ENCODE results near the gene COL6A3. TPM values are rescaled to one million over a fixed set of nuclear protein-coding genes. Genes with fewer than 3 reads are reported as not detected.

The COL6A3 gene
- polyA plus RNA-seq, 1 donor (not counting 4 experiments of a cell fraction or from before 2014, with no cell fraction given) = not detected

DNA sequence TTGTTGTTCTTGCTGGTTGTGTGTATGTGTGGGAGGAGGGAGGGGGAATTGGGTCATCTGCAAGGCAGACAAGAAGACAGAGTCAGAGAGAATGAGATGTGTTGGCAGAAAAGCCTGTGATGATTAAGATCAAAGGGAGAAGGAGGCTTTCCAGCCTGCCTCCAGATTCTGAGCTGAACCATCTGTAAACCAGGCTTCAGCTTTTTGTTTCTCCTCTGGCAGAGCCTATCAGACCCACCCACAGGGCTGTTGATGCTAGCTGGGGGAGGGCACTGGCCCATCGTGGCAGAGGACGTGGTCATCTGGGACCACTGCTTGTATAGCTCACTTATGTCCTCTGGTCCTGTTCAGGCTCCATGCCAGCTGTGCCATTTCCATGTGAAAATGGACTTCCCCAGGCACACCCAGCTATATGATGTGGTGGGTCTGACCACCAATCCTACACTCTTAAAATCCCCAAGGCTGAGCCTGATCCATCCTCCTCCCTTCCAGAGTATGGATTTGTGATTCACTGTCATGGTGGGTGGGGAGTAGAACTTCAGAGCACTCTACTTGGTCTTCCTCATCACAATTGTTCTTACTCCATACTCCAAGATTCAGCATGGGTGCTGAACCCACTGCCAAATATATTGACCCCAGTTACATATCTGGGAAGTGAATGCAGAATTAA is 27.8 kb upstream of the COL6A3 start:
- dilution Hi-C loops (cut with MboI; ENCODE audit: extremely low pct_ligation_motif_present, low sequenced_read_pairs) = no loop called here
- no peak for DNase-seq (ENCODE audit: low read depth, low spot score)
- Histone ChIP-seq H4K20me1 (ENCODE audit: control insufficient read depth, extremely low read depth, insufficient read depth, low read length) (no peaks in the 10 kb centered on the region), H3K9me1 (ENCODE audit: control insufficient read depth, extremely low read depth, insufficient read depth, low read length) (no peaks in the 10 kb centered on the region), H3K4me3 (ENCODE audit: control insufficient read depth in 2 of 3, extremely low read depth in 1 of 3, insufficient read depth in 2 of 3, low read depth in 1 of 3, low read length in 3 of 3) (no peak overlapping the region), H2AFZ (ENCODE audit: control insufficient read depth, low read length) (no peak overlapping the region), H3K9me3 (ENCODE audit: control insufficient read depth, low read depth, low read length) (no peaks in the 10 kb centered on the region), H3K27ac (ENCODE audit: control insufficient read depth, insufficient read depth, low read length) (no peak overlapping the region), H3K36me3 (ENCODE audit: control insufficient read depth in 2 of 2, extremely low read depth in 1 of 2, insufficient read depth in 2 of 2, low read length in 2 of 2) (no peaks in the 10 kb centered on the region), H3K27me3 (ENCODE audit: control insufficient read depth, extremely low read depth, insufficient read depth, low read length) (no peaks in the 10 kb centered on the region), H3K4me1 (ENCODE audit: control insufficient read depth, extremely low read depth, insufficient read depth, low read length) (peaks cover 3% of the 10 kb centered on the region), H3K9ac (ENCODE audit: control insufficient read depth, extremely low read depth, insufficient read depth, low read length) (no peak overlapping the region), H3K4me2 (ENCODE audit: control insufficient read depth, extremely low read depth, insufficient read depth, low read depth, low read length) (no peak overlapping the region), H3K79me2 (ENCODE audit: control insufficient read depth, insufficient read depth, low read length) (no peaks in the 10 kb centered on the region)
- FAIRE-seq = no peak
- TF ChIP-seq, protein P1, sequence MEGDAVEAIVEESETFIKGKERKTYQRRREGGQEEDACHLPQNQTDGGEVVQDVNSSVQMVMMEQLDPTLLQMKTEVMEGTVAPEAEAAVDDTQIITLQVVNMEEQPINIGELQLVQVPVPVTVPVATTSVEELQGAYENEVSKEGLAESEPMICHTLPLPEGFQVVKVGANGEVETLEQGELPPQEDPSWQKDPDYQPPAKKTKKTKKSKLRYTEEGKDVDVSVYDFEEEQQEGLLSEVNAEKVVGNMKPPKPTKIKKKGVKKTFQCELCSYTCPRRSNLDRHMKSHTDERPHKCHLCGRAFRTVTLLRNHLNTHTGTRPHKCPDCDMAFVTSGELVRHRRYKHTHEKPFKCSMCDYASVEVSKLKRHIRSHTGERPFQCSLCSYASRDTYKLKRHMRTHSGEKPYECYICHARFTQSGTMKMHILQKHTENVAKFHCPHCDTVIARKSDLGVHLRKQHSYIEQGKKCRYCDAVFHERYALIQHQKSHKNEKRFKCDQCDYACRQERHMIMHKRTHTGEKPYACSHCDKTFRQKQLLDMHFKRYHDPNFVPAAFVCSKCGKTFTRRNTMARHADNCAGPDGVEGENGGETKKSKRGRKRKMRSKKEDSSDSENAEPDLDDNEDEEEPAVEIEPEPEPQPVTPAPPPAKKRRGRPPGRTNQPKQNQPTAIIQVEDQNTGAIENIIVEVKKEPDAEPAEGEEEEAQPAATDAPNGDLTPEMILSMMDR (optimal IDR thresholded peaks at IDR 0.05 in 1 of 3, IDR thresholded peaks at IDR 0.05 in 1 of 3, conservative IDR thresholded peaks at IDR 0.05 in 1 of 3; ENCODE audit: extremely low read depth in 1 of 3, insufficient read depth in 2 of 3, low read length in 3 of 3) = no peak
- no peak for TF ChIP-seq EZH2 (IDR thresholded peaks at IDR 0.05; ENCODE audit: low read length)

DNA sequence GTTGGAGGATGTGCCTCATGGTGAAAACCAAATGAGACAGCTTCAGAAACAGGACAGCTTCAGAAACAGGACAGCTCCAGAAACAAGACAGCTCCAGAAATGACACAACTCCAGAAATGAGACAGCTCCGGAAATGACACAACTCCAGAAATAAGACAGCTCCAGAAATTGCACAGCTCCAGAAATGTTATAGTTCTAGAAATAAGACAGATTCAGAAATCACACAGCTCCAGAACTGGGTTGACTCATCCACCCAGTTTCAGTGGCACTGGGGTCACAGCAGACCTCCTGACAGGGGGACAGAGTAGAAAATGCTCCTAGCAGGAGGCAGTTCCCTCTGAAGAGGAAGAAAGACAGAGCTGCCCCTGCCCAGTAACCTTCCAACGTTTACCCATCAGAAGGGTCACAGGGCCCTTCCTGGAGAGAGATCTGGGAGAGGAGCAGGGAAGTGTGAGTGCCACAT is 26.9 kb upstream of the COL6A3 start:
- Histone ChIP-seq H3K9me3 (ENCODE audit: control insufficient read depth, low read depth, low read length) (no peaks in the 10 kb centered on the region), H3K9me1 (ENCODE audit: control insufficient read depth, extremely low read depth, insufficient read depth, low read length) (no peaks in the 10 kb centered on the region), H3K9ac (ENCODE audit: control insufficient read depth, extremely low read depth, insufficient read depth, low read length) (no peak overlapping the region), H3K36me3 (ENCODE audit: control insufficient read depth in 2 of 2, extremely low read depth in 1 of 2, insufficient read depth in 2 of 2, low read length in 2 of 2) (no peaks in the 10 kb centered on the region), H4K20me1 (ENCODE audit: control insufficient read depth, extremely low read depth, insufficient read depth, low read length) (no peaks in the 10 kb centered on the region), H3K4me3 (ENCODE audit: control insufficient read depth in 2 of 3, extremely low read depth in 1 of 3, insufficient read depth in 2 of 3, low read depth in 1 of 3, low read length in 3 of 3) (no peak overlapping the region), H3K4me1 (ENCODE audit: control insufficient read depth, extremely low read depth, insufficient read depth, low read length) (peaks cover 3% of the 10 kb centered on the region), H3K79me2 (ENCODE audit: control insufficient read depth, insufficient read depth, low read length) (no peaks in the 10 kb centered on the region), H3K27ac (ENCODE audit: control insufficient read depth, insufficient read depth, low read length) (no peak overlapping the region), H3K27me3 (ENCODE audit: control insufficient read depth, extremely low read depth, insufficient read depth, low read length) (no peaks in the 10 kb centered on the region), H2AFZ (ENCODE audit: control insufficient read depth, low read length) (no peak overlapping the region), H3K4me2 (ENCODE audit: control insufficient read depth, extremely low read depth, insufficient read depth, low read depth, low read length) (no peak overlapping the region)
- FAIRE-seq = no peak
- DNase-seq (ENCODE audit: low read depth, low spot score) = no peak
- TF ChIP-seq EZH2 (IDR thresholded peaks at IDR 0.05; ENCODE audit: low read length) = no peak
- TF ChIP-seq, protein P1 (optimal IDR thresholded peaks at IDR 0.05 in 1 of 3, IDR thresholded peaks at IDR 0.05 in 1 of 3, conservative IDR thresholded peaks at IDR 0.05 in 1 of 3; ENCODE audit: extremely low read depth in 1 of 3, insufficient read depth in 2 of 3, low read length in 3 of 3) = no peak
- dilution Hi-C loops (cut with MboI; ENCODE audit: extremely low pct_ligation_motif_present, low sequenced_read_pairs) = no loop called here
